ENCODE data around the gene TSR3.
"Not testable (repeated sequence)": the region's sequence is repeated elsewhere in the genome, so short reads cannot be mapped to it uniquely, and the experiment has no call there.

The TSR3 gene

DNA sequence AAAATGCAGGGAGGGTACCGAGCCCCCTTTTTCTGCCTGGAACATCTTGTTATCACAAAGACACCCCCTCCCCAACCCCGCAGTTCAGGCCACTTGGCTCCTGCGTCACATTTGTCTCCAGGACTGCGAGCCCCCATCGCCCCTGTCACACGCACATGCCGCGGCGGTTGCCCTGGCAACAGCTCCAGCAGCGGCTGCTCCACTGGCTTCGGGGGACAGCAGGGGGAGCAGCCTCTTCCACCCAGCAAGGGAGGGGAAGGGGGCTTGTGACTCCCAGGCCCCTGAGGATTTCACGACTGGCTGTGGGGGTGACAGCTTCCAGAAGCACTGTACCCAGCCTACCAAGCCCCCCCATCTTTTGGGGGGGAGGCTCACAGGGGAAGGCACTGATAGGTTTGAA lies 15.7 kb downstream of the TSR3 start:
- DNase-seq, result no peak

DNA sequence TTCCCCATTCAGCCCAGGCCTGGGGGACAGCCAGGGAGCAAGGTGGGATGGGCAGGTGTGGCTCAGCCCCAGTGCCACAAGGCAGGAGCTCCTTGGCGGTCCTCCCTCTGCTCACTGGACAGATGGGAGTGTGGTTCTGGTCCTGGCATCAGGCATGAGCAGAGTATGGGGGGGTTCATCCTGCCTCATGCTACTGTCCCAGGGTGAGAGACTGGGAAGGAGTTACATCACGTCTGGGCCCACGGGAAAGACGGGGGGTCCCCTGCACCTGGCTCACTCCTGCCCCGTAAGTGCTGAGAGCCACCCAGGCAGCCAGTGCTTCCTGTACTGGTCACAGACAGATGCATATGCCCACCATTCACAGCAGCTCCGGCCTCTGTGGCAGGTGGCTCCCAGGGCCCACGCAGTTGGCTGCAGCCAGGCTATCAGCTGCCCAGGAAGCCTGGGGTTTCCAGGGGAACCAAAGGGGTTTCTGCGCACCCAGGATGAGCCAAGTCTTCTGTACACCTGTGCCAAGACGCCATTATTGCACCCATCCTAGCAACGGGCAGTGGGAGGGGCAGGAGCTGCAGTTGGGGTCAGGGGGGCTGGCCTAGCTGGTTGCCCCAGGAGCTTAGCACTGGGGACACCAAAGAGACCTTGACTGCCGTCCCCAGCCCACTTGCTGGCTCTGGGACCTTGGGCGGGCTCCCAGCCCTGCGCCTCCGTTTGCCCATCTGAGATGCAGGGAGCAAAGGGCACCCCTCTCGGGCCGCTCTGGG lies 16.3 kb downstream of the TSR3 start:
- DNase-seq, result no peak

- no peak for DNase-seq
These were observed 16.9 kb downstream of the TSR3 start for GRCh38 chr16:1334739-1335138.

- no peak for DNase-seq
These were observed 17.6 kb downstream of the TSR3 start for GRCh38 chr16:1333854-1334700.

DNA sequence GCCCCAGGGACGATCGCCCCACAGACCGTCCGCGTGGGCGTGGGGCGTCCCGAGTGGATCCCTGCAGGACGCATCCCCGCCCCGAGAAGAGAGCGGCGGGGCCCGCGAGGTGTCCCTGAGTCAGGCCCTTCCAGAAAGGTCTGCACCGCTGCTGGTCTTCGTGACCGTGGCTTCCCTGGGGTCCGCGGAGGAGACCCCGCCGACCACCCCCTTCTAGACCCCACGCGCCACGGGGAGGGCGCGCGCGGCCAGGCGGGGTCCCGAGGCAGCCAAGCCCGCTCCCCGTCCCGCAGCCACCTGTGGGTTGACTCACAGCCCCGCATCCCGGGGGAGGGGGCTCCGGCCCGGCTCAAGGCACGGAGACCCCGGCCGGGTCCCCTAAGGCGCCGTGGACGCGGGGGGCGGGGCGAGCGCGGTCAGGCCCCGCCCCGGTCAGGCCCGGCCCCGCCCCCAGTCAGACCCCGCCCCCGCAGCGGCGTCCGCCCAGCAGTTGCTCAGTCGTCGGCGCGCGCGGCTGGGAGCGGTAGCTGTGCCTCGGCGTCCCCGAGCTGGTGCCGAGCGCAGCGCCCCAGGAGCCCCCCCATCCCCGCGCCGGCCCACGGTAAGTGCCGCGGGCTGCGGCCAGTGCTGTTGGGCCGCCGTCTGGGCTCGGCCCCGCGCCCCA lies 18.4 kb downstream of the TSR3 start, which contains the start of gene BAIAP3:
Gene BAIAP3, plus strand, starts transcription at position 497 of the 664 bp plus-strand sequence. CDS start 4,905 bp downstream, outside the sequence.
- no peak for DNase-seq

- no peak for DNase-seq
These were observed 19.0 kb downstream of the TSR3 start for GRCh38 chr16:1332618-1333148.

- DNase-seq, result no peak
These were observed 19.7 kb downstream of the TSR3 start for GRCh38 chr16:1331712-1332617.

GRCh38 chr16:1330931-1331711 lies 20.6 kb downstream of the TSR3 start:
- DNase-seq, result no peak

- DNase-seq, result no peak
These were observed 21.3 kb downstream of the TSR3 start for GRCh38 chr16:1330260-1330914.

DNA sequence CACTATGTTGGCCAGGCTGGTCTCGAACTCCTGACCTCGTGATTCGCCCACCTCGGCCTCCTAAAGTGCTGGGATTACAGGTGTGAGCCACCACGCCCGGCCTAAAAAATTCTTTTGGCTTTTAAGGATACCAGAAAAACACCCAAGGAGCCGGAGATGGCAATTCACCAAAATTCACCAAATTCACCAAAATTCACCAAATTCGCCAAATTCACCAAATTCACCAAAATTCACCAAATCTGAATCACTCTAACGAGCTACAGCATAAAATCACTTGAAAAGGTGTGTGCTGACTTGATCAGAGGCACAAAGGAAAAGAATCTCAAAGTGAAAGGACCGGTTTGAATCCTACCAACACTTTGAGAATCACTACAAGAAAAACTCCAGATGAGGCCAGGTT lies 22.7 kb downstream of the TSR3 start:
- not testable (repeated sequence) for DNase-seq

DNA sequence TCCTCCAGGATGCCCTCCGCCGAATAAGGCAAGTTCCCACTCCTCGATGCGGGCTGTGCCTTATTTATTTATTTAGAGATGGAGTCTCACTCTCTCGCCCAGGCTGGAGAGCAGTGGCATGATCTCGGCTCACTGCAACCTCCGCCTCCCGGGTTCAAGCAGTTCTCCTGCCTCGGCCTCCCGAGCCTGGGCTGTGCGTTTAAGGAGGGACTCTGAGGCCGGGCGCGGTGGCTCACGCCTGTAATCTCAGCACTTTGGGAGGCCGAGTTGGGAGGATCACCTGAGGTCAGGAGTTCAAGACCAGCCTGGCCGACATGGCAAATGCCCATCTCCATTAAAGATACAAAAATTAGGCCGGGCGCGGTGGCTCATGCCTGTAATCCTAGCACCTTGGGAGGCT lies 23.5 kb downstream of the TSR3 start:
- not testable (repeated sequence) for DNase-seq

GRCh38 chr16:1327619-1327947 lies 24.1 kb downstream of the TSR3 start:
- no peak for DNase-seq

DNA sequence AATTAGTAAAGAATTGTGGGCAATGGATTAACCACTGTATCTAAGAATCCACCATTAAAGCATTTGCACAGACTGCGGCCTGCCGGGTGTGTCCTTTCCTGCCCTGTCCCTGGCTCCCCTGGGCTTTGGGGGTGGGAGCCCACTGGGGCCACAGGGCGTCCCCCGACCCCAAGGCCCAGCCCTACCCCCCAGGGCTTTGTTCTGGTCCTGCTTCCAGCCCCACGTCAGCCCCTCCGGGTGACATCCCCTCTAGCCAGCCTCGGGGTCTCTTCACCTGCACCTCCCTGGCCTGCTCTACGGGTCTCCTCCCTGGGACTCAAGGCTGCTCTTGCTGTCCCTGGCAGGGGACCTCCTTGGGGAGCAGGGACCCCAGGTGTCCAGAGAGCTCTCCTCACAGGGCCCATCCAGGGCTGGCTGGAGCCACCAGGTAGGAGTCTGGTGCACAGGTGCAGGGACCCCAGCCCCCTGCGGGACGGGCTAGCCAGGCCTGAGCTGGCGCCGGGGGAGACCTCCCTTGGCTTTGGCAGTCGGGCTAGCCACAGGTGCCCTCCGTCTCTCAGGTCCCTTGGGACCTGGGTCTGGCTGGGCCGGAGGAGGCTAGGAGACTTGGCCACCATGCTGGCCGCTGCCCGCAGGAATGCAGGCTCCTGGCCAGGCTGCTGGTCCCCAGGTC lies 24.6 kb downstream of the TSR3 start:
- DNase-seq, result no peak

GRCh38 chr16:1326391-1326790 lies 25.3 kb downstream of the TSR3 start:
- no peak for DNase-seq

GRCh38 chr16:1325673-1326371 lies 25.9 kb downstream of the TSR3 start:
- no peak for DNase-seq

DNA sequence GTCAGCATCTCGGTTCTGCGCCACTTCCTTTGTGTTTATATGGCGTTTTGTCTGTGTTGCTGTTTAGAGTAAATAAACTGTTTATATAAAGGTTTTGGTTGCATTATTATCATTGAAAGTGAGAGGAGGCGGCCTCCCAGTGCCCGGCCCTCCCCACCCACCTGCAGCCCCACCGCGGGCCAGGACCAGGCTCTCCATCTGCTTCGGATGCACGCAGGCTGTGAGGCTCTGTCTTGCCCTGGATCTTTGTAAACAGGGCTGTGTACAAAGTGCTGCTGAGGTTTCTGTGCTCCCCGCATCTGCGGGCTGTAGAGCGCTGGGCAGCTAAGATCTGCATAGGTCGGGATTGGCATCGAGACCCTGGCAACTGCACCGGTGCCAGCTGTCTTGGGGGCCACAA lies 26.4 kb downstream of the TSR3 start:
- DNase-seq, result no peak

GRCh38 chr16:1324286-1324826 lies 27.3 kb downstream of the TSR3 start:
- no peak for DNase-seq

DNA sequence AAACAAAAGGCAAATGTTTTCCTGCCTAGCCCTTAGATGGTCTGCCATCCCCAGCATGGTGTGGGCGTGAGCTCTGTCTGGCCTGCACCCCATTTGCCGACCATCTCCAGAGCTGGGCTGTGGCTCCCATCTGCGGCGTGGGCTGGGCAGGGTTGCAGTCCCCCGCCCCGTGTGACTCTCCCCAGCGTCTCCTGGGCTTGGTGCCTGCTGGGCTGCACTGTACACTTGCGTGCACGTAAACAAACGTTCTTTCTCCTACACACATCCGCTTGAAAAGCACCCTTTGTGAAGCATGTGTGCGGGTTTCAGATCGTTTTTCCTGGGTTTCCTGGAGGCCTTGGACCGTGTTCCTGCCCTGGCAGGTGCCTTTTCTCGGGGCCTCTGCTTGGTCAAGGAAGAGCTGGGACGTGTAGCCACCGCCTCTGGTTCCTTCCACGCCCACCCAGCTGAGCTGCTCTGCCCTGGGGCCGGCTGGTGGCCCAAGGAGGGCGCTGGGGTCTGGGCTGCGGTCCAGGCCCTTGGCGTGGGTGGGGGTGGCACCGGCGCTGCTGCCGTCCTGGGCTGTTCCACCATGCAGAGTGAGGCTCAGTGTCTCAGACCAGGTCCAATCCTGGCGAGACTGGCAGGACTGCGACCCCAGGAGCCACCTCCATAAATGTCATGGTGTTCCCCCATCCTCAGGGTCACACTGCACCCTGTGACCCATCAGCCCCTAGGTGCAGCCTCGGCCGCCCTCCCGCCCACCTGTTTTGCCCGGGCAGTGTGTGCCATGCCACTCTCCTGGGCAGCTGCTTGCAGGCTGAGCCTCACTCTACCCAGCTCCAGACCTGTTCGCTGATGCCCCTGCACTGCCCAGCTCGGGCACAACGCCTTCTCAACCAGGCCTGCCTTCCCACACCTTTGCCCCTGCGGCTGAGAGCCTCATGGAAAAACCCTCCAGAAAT lies 28.1 kb downstream of the TSR3 start:
- DNase-seq, result no peak

Data from NCI-H446 (cell line).